ENCODE measurements around the gene HIGD2B. TPM values are rescaled to one million over a fixed set of nuclear protein-coding genes. Genes with fewer than 3 reads are reported as not detected.
"Not testable (repeated sequence)": the region's sequence is repeated elsewhere in the genome, so short reads cannot be mapped to it uniquely, and the experiment has no call there.

The HIGD2B gene, protein sequence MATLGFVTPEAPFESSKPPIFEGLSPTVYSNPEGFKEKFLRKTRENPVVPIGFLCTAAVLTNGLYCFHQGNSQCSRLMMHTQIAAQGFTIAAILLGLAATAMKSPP
- under 1 TPM; 0.27 to 0.33 TPM for total RNA-seq
- not detected for polyA plus RNA-seq

GRCh38 chr15:72685925-72686794, at the start of gene HIGD2B, which contains the start of gene BBS4:
Gene HIGD2B (minus strand): TSS chr15:72686182. CDS start chr15:72676374, 9,808 bp downstream.
Gene BBS4 (plus strand): TSS chr15:72686207. CDS start chr15:72686228, 21 bp downstream.
- H3K36me3 Mint-ChIP-seq, result peaks cover 0 to 11% (median 0%) of the 10 kb centered on the region in 3 donors
- H3K4me1 ChIP-seq (ENCODE audit: insufficient read depth, low read length), result peaks cover 12% of the 10 kb centered on the region
- peak within 1 kb of the TSS; percentile 89 for H3K4me3 ChIP-seq (ENCODE audit: low read length)
- H3K9me3 Mint-ChIP-seq, result no peaks in the 10 kb centered on the region
- no peaks in the 10 kb centered on the region for H3K36me3 ChIP-seq (ENCODE audit: insufficient read depth, low read length)
- H3K27me3 ChIP-seq (ENCODE audit: insufficient read depth, low read length, poor library complexity, severe bottlenecking), result no peaks in the 10 kb centered on the region
- peaks cover 18 to 21% (median 21%) of the 10 kb centered on the region in 3 donors for H3K4me1 Mint-ChIP-seq
- H3K9me3 ChIP-seq (ENCODE audit: low read length), result no peaks in the 10 kb centered on the region
- peaks cover 0 to 1% of the 10 kb centered on the region in 2 donors for H3K27me3 Mint-ChIP-seq
- H3K27ac Mint-ChIP-seq, result peak within 1 kb of the TSS; percentile 92 to 99 (median 97)
- POLR2A ChIA-PET, result no interaction called here
- H3K4me3 Mint-ChIP-seq, result peak within 1 kb of the TSS; percentile 94 to 99 (median 98)
- peak within 1 kb of the TSS; percentile 85 for H3K27ac ChIP-seq (ENCODE audit: low read depth, low read length)
- CTCF ChIA-PET, result interaction anchor here (1.2 to 1.9 kb wide), 4 partner anchors 13 to 458 kb away, joined by 3 to 6 read pairs (median 5); no protein-coding TSS in a partner anchor
- DNase-seq, result peak; percentile 73 to 91 (median 82)

DNA sequence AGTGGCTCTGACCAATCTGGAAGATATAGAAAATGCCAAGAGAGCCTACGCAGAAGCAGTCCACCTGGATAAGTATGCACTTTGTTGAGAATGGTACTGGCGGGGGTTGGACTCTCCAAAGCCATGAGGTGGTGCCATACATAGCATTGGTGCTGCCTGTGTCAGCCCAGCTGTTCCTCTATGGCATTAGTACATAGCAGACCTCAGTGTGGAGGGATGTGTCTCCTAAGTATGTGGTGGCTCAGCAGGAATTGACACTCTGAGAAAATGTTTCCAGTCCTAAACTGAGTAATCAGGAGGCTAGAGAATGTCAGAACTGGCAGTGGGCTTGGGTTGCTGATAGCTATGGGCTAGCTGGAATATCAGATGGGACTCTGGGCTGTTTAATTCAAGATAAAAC, 49.1 kb upstream of the HIGD2B start:
- CTCF ChIA-PET, result interaction anchor here (0.9 to 2.4 kb wide), 2 partner anchors 13 to 60 kb away, joined by 3 to 8 read pairs; no protein-coding TSS in a partner anchor
- peaks cover 16 to 82% (median 21%) of the 10 kb centered on the region in 3 donors for H3K36me3 Mint-ChIP-seq
- peaks cover 27 to 32% (median 29%) of the 10 kb centered on the region in 3 donors for H3K4me1 Mint-ChIP-seq
- H3K27me3 Mint-ChIP-seq, result no peaks in the 10 kb centered on the region
- H3K9me3 Mint-ChIP-seq, result peaks cover 0 to 1% (median 0%) of the 10 kb centered on the region in 5 donors
- no peak for DNase-seq
- POLR2A ChIA-PET, result no interaction called here
- H3K9me3 ChIP-seq (ENCODE audit: low read length), result no peaks in the 10 kb centered on the region
- H3K4me1 ChIP-seq (ENCODE audit: insufficient read depth, low read length), result peaks cover 10% of the 10 kb centered on the region
- H3K27ac ChIP-seq (ENCODE audit: low read depth, low read length), result no peak overlapping the region
- peaks cover 6% of the 10 kb centered on the region for H3K36me3 ChIP-seq (ENCODE audit: insufficient read depth, low read length)
- H3K4me3 Mint-ChIP-seq, result no peak overlapping the region
- H3K27me3 ChIP-seq (ENCODE audit: insufficient read depth, low read length, poor library complexity, severe bottlenecking), result no peaks in the 10 kb centered on the region
- H3K27ac Mint-ChIP-seq, result no peak overlapping the region
- H3K4me3 ChIP-seq (ENCODE audit: low read length), result no peak overlapping the region

GRCh38 chr15:72733941-72734738, 48.2 kb upstream of the HIGD2B start:
- ChIA-PET POLR2A (no interaction called here), CTCF (interaction anchor here (1.0 to 2.4 kb wide), 2 partner anchors 12 to 21 kb away, joined by 3 to 8 read pairs; no protein-coding TSS in a partner anchor)
- no peak overlapping the region for H3K4me3 ChIP-seq (ENCODE audit: low read length)
- Mint-ChIP-seq H3K4me1 (peaks cover 18 to 23% (median 19%) of the 10 kb centered on the region in 3 donors), H3K27me3 (no peaks in the 10 kb centered on the region), H3K36me3 (peaks cover 16 to 77% (median 21%) of the 10 kb centered on the region in 3 donors), H3K4me3 (no peak overlapping the region), H3K9me3 (peaks cover 0 to 1% (median 0%) of the 10 kb centered on the region in 5 donors), H3K27ac (peak overlapping the region in 6 of 8 donors; percentile 30 to 90 (median 54))
- no peaks in the 10 kb centered on the region for H3K9me3 ChIP-seq (ENCODE audit: low read length)
- no peaks in the 10 kb centered on the region for H3K4me1 ChIP-seq (ENCODE audit: insufficient read depth, low read length)
- no peak overlapping the region for H3K27ac ChIP-seq (ENCODE audit: low read depth, low read length)
- peaks cover 6% of the 10 kb centered on the region for H3K36me3 ChIP-seq (ENCODE audit: insufficient read depth, low read length)
- no peaks in the 10 kb centered on the region for H3K27me3 ChIP-seq (ENCODE audit: insufficient read depth, low read length, poor library complexity, severe bottlenecking)
- DNase-seq, result no peak

DNA sequence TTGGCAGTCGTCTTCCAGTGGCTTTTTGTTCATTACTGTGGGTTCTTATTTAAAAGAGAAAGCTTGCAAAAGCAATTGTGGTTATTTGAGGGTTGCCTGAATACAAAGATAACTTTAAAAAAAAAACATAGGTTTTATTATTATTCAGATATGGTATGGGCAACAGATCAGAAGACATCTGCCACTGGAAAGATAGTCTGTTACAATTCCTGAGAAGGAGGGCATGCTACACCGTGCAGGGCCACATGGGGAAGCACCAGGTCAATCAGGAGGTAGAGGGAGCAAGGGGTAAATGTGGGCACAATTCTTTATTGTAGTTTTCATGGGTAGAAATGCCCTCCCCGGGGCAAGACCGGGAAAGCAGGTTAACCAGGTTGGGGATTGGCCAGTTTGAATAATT, 46.5 kb upstream of the HIGD2B start:
- ChIA-PET POLR2A (no interaction called here), CTCF (interaction anchor here (2.0 kb wide), 1 partner anchor 11 kb away, joined by 6 read pairs; no protein-coding TSS in a partner anchor)
- peaks cover 11 to 14% (median 13%) of the 10 kb centered on the region in 3 donors for H3K4me1 Mint-ChIP-seq
- H3K36me3 Mint-ChIP-seq, result peaks cover 8 to 72% (median 22%) of the 10 kb centered on the region in 3 donors
- Histone ChIP-seq H3K27ac (ENCODE audit: low read depth, low read length) (no peak overlapping the region), H3K4me1 (ENCODE audit: insufficient read depth, low read length) (no peaks in the 10 kb centered on the region), H3K27me3 (ENCODE audit: insufficient read depth, low read length, poor library complexity, severe bottlenecking) (no peaks in the 10 kb centered on the region), H3K4me3 (ENCODE audit: low read length) (no peak overlapping the region), H3K36me3 (ENCODE audit: insufficient read depth, low read length) (peaks cover 6% of the 10 kb centered on the region), H3K9me3 (ENCODE audit: low read length) (no peaks in the 10 kb centered on the region)
- no peaks in the 10 kb centered on the region for H3K9me3 Mint-ChIP-seq
- H3K27ac Mint-ChIP-seq, result peak overlapping the region in 3 of 8 donors; percentile 52 to 79 (median 75)
- no peaks in the 10 kb centered on the region for H3K27me3 Mint-ChIP-seq
- DNase-seq, result no peak
- H3K4me3 Mint-ChIP-seq, result no peak overlapping the region

- ChIA-PET CTCF (interaction anchor here (0.8 to 2.0 kb wide), 2 partner anchors 10 to 13 kb away, joined by 3 to 6 read pairs; no protein-coding TSS in a partner anchor), POLR2A (no interaction called here)
- no peaks in the 10 kb centered on the region for H3K27me3 Mint-ChIP-seq
- Histone ChIP-seq H3K9me3 (ENCODE audit: low read length) (no peaks in the 10 kb centered on the region), H3K4me3 (ENCODE audit: low read length) (no peak overlapping the region), H3K36me3 (ENCODE audit: insufficient read depth, low read length) (peaks cover 6% of the 10 kb centered on the region), H3K4me1 (ENCODE audit: insufficient read depth, low read length) (no peaks in the 10 kb centered on the region), H3K27me3 (ENCODE audit: insufficient read depth, low read length, poor library complexity, severe bottlenecking) (no peaks in the 10 kb centered on the region), H3K27ac (ENCODE audit: low read depth, low read length) (no peak overlapping the region)
- DNase-seq, result no peak
- no peak overlapping the region for H3K4me3 Mint-ChIP-seq
- no peaks in the 10 kb centered on the region for H3K9me3 Mint-ChIP-seq
- H3K36me3 Mint-ChIP-seq, result peaks cover 4 to 72% (median 18%) of the 10 kb centered on the region in 3 donors
- H3K4me1 Mint-ChIP-seq, result peaks cover 11 to 14% (median 13%) of the 10 kb centered on the region in 3 donors
- peak overlapping the region in 1 of 8 donors; percentile 14 for H3K27ac Mint-ChIP-seq
Measured at GRCh38 chr15:72732086-72732485, 46.1 kb upstream of the HIGD2B start.

DNA sequence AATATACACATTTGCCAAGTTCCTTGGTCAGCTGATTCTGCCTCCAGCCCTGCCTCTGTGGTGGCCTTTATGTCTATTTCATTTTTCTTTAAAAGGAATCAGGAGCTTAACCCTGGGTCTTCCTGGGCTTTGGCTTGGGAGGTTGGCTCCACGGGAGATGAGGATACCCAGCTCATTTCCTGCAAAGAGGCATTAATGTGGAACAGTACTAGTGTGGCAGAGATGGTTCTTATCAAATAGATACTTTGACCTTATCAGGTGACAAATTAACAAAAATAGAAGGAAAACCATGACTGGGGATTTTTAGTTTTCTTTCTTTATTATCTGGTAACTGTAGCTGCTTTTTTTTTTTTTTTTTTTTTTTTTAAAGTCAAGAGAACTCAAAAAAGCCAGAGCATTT, 42.8 kb upstream of the HIGD2B start:
- Histone ChIP-seq H3K9me3 (ENCODE audit: low read length) (no peaks in the 10 kb centered on the region), H3K27me3 (ENCODE audit: insufficient read depth, low read length, poor library complexity, severe bottlenecking) (no peaks in the 10 kb centered on the region), H3K36me3 (ENCODE audit: insufficient read depth, low read length) (no peaks in the 10 kb centered on the region), H3K4me3 (ENCODE audit: low read length) (no peak overlapping the region), H3K4me1 (ENCODE audit: insufficient read depth, low read length) (no peaks in the 10 kb centered on the region), H3K27ac (ENCODE audit: low read depth, low read length) (no peak overlapping the region)
- Mint-ChIP-seq H3K27ac (peak overlapping the region in 1 of 8 donors; percentile 9), H3K4me1 (peaks cover 3 to 6% (median 6%) of the 10 kb centered on the region in 3 donors), H3K9me3 (no peaks in the 10 kb centered on the region), H3K27me3 (no peaks in the 10 kb centered on the region), H3K36me3 (peaks cover 0 to 60% (median 15%) of the 10 kb centered on the region in 3 donors), H3K4me3 (no peak overlapping the region)
- DNase-seq, result no peak
- ChIA-PET POLR2A (no interaction called here), CTCF (no interaction called here)

GRCh38 chr15:72728249-72728648, 42.3 kb upstream of the HIGD2B start:
- H3K27me3 ChIP-seq (ENCODE audit: insufficient read depth, low read length, poor library complexity, severe bottlenecking); H3K9me3 ChIP-seq (ENCODE audit: low read length); POLR2A ChIA-PET; H3K4me3 ChIP-seq (ENCODE audit: low read length); H3K4me3 Mint-ChIP-seq; H3K4me1 Mint-ChIP-seq; H3K27ac ChIP-seq (ENCODE audit: low read depth, low read length); CTCF ChIA-PET; H3K27me3 Mint-ChIP-seq; H3K36me3 ChIP-seq (ENCODE audit: insufficient read depth, low read length); H3K9me3 Mint-ChIP-seq; H3K4me1 ChIP-seq (ENCODE audit: insufficient read depth, low read length); DNase-seq: not testable (repeated sequence)
- Mint-ChIP-seq H3K27ac (peak overlapping the region in 1 of 8 donors; percentile 89), H3K36me3 (peaks cover 0 to 59% (median 12%) of the 10 kb centered on the region in 3 donors)
